Measurements from ENCODE around the gene PARM1. TPM values are rescaled to one million over a fixed set of nuclear protein-coding genes. Genes with fewer than 3 reads are reported as not detected.
"Not testable (repeated sequence)": the region's sequence is repeated elsewhere in the genome, so short reads cannot be mapped to it uniquely, and the experiment has no call there.

PARM1 gene
- total and polyA plus RNA-seq, 2 donors (not counting 1 experiment from before 2014, with no cell fraction given): 0.30 to 2.0 TPM

DNA sequence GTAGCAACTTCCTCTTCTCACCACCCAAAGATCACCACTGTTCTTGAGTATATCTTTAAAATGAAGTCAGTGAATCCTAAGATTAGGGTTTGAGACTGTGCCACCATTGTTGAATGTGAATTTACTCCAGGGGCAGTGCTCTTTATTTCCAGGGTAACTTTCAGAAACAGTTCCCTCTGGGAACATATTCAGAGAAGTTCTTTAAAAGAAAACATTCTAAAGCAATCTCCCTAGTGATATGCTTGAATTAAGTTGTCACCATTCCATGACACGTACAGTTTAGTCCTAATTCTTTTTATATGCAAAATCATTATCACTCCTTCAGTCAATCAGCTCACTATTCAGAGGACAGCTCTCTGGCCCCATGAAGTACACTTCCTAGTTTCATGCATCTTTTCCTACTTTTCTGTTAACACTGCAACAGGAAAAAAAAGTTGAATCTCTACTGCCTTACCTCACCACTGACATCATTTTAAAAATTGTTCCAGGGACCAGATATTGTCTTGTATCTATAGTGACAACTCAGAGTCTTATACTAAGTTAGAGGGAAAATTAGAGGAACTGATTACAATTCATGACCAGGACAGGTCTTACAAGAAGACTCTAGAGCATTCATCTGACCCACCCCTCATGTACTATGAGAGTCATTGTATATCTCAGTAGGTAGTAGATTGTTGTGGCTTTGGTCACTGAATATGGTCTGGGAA is 49.8 kb downstream of the PARM1 start:
- TF ChIP-seq, protein P1, sequence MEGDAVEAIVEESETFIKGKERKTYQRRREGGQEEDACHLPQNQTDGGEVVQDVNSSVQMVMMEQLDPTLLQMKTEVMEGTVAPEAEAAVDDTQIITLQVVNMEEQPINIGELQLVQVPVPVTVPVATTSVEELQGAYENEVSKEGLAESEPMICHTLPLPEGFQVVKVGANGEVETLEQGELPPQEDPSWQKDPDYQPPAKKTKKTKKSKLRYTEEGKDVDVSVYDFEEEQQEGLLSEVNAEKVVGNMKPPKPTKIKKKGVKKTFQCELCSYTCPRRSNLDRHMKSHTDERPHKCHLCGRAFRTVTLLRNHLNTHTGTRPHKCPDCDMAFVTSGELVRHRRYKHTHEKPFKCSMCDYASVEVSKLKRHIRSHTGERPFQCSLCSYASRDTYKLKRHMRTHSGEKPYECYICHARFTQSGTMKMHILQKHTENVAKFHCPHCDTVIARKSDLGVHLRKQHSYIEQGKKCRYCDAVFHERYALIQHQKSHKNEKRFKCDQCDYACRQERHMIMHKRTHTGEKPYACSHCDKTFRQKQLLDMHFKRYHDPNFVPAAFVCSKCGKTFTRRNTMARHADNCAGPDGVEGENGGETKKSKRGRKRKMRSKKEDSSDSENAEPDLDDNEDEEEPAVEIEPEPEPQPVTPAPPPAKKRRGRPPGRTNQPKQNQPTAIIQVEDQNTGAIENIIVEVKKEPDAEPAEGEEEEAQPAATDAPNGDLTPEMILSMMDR (conservative IDR thresholded peaks at IDR 0.05 in 1 of 2, IDR thresholded peaks at IDR 0.05 in 1 of 2; ENCODE audit: low read depth in 1 of 2, low read length in 2 of 2): no peak
- TF ChIP-seq EZH2 (IDR thresholded peaks at IDR 0.05; ENCODE audit: low read length, missing control alignments): no peak
- Histone ChIP-seq H3K27me3 (ENCODE audit: control insufficient read depth, insufficient read depth, low read length) (no peaks in the 10 kb centered on the region), H3K4me3 (replicated peaks in 1 of 4; ENCODE audit: control extremely low read depth in 1 of 4, insufficient read depth in 1 of 4, low read depth in 3 of 4, low read length in 4 of 4) (no peak overlapping the region), H3K9ac (ENCODE audit: insufficient read depth, low read length) (no peak overlapping the region), H3K9me3 (ENCODE audit: control insufficient read depth, insufficient read depth, low read depth, low read length) (no peaks in the 10 kb centered on the region), H4K20me1 (ENCODE audit: control insufficient read depth, extremely low read depth, insufficient read depth, low read length) (no peaks in the 10 kb centered on the region), H2AFZ (ENCODE audit: low read length) (no peak overlapping the region), H3K4me1 (ENCODE audit: control insufficient read depth, extremely low read depth, insufficient read depth, low read length) (no peaks in the 10 kb centered on the region), H3K79me2 (ENCODE audit: control insufficient read depth, insufficient read depth, low read length) (no peaks in the 10 kb centered on the region), H3K27ac (ENCODE audit: insufficient read depth, low read length) (no peak overlapping the region), H3K4me2 (ENCODE audit: extremely low read depth, insufficient read depth, low read length) (no peak overlapping the region), H3K36me3 (ENCODE audit: control insufficient read depth, insufficient read depth, low read length) (no peaks in the 10 kb centered on the region)
- DNase-seq (ENCODE audit: low read depth in 2 of 2): no peak

DNA sequence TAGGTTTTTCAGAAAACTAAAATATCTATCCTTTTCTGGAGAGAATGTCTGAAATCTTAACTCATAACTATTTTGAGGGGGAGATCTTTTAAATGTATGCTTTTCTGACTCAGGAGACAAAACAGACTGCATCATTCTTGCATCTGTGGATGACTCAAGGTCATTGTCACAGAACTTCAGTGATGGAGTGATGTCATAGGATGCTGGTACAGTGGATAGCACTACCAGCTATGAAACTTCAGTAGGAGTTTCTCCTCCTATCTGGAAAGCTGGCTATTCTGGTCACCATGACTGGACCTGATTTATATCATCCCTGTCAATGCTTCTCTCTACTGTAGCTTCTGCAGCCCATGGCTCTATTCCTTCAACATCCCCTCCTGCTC is 50.3 kb downstream of the PARM1 start:
- no peak for DNase-seq (ENCODE audit: low read depth in 2 of 2)
- H3K27me3 ChIP-seq (ENCODE audit: control insufficient read depth, insufficient read depth, low read length): no peaks in the 10 kb centered on the region
- H2AFZ ChIP-seq (ENCODE audit: low read length): no peak overlapping the region

DNA sequence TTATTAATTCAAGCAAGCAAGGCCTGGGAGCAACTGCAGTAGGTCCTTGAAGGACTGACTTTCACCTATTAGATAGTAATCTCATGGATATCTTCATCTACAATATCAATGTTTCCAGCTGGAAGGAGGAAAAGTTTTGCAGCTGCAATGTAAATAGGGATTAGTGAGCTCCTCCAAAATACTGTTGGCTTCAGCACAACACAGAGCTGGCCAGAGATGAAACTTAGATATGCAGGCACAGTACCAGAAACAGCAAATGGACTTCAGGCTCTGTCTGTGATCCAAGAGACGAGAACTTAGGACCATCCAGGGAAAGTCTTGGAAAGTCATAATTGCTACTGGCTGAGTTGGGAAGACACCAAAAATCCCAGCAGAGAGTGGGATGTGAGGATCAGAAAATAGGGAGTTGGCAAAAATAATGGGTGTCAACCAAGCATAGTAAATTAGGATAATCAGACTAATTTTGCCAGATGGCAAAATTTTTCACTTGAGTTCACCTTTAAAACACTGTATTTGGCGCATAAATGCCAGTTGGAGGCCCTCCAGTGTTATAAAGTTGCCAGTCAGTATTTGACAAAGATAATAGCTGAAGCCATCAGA is 57.5 kb downstream of the PARM1 start:
- Histone ChIP-seq H4K20me1 (ENCODE audit: control insufficient read depth, extremely low read depth, insufficient read depth, low read length) (no peaks in the 10 kb centered on the region), H3K36me3 (ENCODE audit: control insufficient read depth, insufficient read depth, low read length) (no peaks in the 10 kb centered on the region), H3K4me3 (replicated peaks in 1 of 4; ENCODE audit: control extremely low read depth in 1 of 4, insufficient read depth in 1 of 4, low read depth in 3 of 4, low read length in 4 of 4) (no peak overlapping the region), H3K9ac (ENCODE audit: insufficient read depth, low read length) (no peak overlapping the region), H3K79me2 (ENCODE audit: control insufficient read depth, insufficient read depth, low read length) (no peaks in the 10 kb centered on the region), H3K4me2 (ENCODE audit: extremely low read depth, insufficient read depth, low read length) (no peak overlapping the region), H3K4me1 (ENCODE audit: control insufficient read depth, extremely low read depth, insufficient read depth, low read length) (no peaks in the 10 kb centered on the region), H3K27me3 (ENCODE audit: control insufficient read depth, insufficient read depth, low read length) (no peaks in the 10 kb centered on the region), H2AFZ (ENCODE audit: low read length) (no peak overlapping the region), H3K9me3 (ENCODE audit: control insufficient read depth, insufficient read depth, low read depth, low read length) (no peaks in the 10 kb centered on the region), H3K27ac (ENCODE audit: insufficient read depth, low read length) (no peak overlapping the region)
- no peak for DNase-seq (ENCODE audit: low read depth in 2 of 2)
- TF ChIP-seq, protein P1 (conservative IDR thresholded peaks at IDR 0.05 in 1 of 2, IDR thresholded peaks at IDR 0.05 in 1 of 2; ENCODE audit: low read depth in 1 of 2, low read length in 2 of 2): no peak
- no peak for TF ChIP-seq EZH2 (IDR thresholded peaks at IDR 0.05; ENCODE audit: low read length, missing control alignments)

More for the DNA sequence above, 50.3 kb downstream of the PARM1 start:
- H3K4me3 ChIP-seq (replicated peaks in 1 of 4; ENCODE audit: control extremely low read depth in 1 of 4, insufficient read depth in 1 of 4, low read depth in 3 of 4, low read length in 4 of 4): no peak overlapping the region
- H3K9ac ChIP-seq (ENCODE audit: insufficient read depth, low read length): no peak overlapping the region
- H3K36me3 ChIP-seq (ENCODE audit: control insufficient read depth, insufficient read depth, low read length): no peaks in the 10 kb centered on the region
- H3K9me3 ChIP-seq (ENCODE audit: control insufficient read depth, insufficient read depth, low read depth, low read length): no peaks in the 10 kb centered on the region
- H3K27ac ChIP-seq (ENCODE audit: insufficient read depth, low read length): no peak overlapping the region
- no peaks in the 10 kb centered on the region for H4K20me1 ChIP-seq (ENCODE audit: control insufficient read depth, extremely low read depth, insufficient read depth, low read length)
- H3K4me1 ChIP-seq (ENCODE audit: control insufficient read depth, extremely low read depth, insufficient read depth, low read length): no peaks in the 10 kb centered on the region
- H3K79me2 ChIP-seq (ENCODE audit: control insufficient read depth, insufficient read depth, low read length): no peaks in the 10 kb centered on the region
- H3K4me2 ChIP-seq (ENCODE audit: extremely low read depth, insufficient read depth, low read length): no peak overlapping the region
- TF ChIP-seq, protein P1 (conservative IDR thresholded peaks at IDR 0.05 in 1 of 2, IDR thresholded peaks at IDR 0.05 in 1 of 2; ENCODE audit: low read depth in 1 of 2, low read length in 2 of 2): no peak
- TF ChIP-seq EZH2 (IDR thresholded peaks at IDR 0.05; ENCODE audit: low read length, missing control alignments): no peak

DNA sequence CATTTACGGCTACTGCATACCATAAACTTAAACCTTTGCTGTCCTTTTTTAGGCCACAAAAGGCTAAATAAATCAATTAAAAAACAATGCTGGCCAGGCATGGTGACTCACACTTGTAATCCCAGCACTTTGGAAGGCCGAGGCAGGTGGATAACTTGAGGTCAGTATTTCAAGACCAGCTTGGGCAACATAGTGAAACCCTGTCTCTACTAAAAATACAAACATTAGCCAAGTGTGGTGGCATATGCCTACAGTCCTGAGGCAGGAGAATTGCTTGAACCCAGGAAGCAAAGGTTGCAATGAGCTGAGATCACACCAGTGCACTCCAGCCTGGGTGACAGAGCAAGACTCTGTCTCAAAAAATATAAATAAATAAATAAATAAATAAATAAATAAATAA is 61.5 kb downstream of the PARM1 start:
- not testable (repeated sequence) for H3K79me2 ChIP-seq (ENCODE audit: control insufficient read depth, insufficient read depth, low read length); H2AFZ ChIP-seq (ENCODE audit: low read length); H3K27ac ChIP-seq (ENCODE audit: insufficient read depth, low read length); H3K4me1 ChIP-seq (ENCODE audit: control insufficient read depth, extremely low read depth, insufficient read depth, low read length); DNase-seq (ENCODE audit: low read depth in 2 of 2); H3K27me3 ChIP-seq (ENCODE audit: control insufficient read depth, insufficient read depth, low read length); H3K9ac ChIP-seq (ENCODE audit: insufficient read depth, low read length); H3K4me2 ChIP-seq (ENCODE audit: extremely low read depth, insufficient read depth, low read length); H4K20me1 ChIP-seq (ENCODE audit: control insufficient read depth, extremely low read depth, insufficient read depth, low read length); H3K4me3 ChIP-seq (replicated peaks in 1 of 4; ENCODE audit: control extremely low read depth in 1 of 4, insufficient read depth in 1 of 4, low read depth in 3 of 4, low read length in 4 of 4); H3K9me3 ChIP-seq (ENCODE audit: control insufficient read depth, insufficient read depth, low read depth, low read length); H3K36me3 ChIP-seq (ENCODE audit: control insufficient read depth, insufficient read depth, low read length)
